IMR-90 (cell line): ENCODE results near the gene CNGB1. TPM values are rescaled to one million over a fixed set of nuclear protein-coding genes. Genes with fewer than 3 reads are reported as not detected.
A peak's percentile ranks its signal among the peaks of the same experiment; 100 is the strongest.

Experiments used
- ATAC-seq: fragments of 200-7000 bp; cut with Tn5 transposase; 2 replicates; pipeline ENCODE4 v1.9.1; 2020; ENCODE audit warnings: low read depth, mild to moderate bottlenecking, moderate library complexity
- BruUV-seq: library from RNA; stranded (reverse); fragments of 400-500 nt; replicated peaks from 2 replicates; lab custom pipeline; 2021; lab: Mats Ljungman, UMichigan
- CTCF ChIA-PET: fragments of 300-600 bp; formaldehyde crosslinking; extraction: SDS; loops from one replicate; lab custom pipeline; 2021; ENCODE audit warnings: antibody characterized with exemption; lab: Yijun Ruan, JAX
- POLR2A ChIA-PET: fragments of 300-600 bp; sonication (Branson Sonifier 250); formaldehyde crosslinking; loops from one replicate; lab custom pipeline; 2022; ENCODE audit warnings: antibody characterized with exemption; ENCODE audit not compliant: unreplicated experiment; lab: Charles Lee
- DNase-seq: peaks from one replicate; pipeline ENCODE4 v3.0.0; 2013
- H2AFZ ChIP-seq: replicated peaks from 2 replicates; pipeline ENCODE3; 2013; ENCODE audit warnings: low read length, mild to moderate bottlenecking; ENCODE audit not compliant: poor library complexity
- H2AK5ac ChIP-seq: 2 replicates; pipeline ENCODE4 v1.6.1; 2013; ENCODE audit warnings: low read depth, low read length, inconsistent platforms
- H2AK9ac ChIP-seq: replicated peaks from 2 replicates; pipeline ENCODE3; 2013; ENCODE audit warnings: mild to moderate bottlenecking, low read depth, low read length, moderate library complexity; ENCODE audit not compliant: poor library complexity
- H2BK120ac ChIP-seq: 2 replicates; pipeline ENCODE4 v1.6.1; 2013; ENCODE audit warnings: low read depth, low read length, inconsistent platforms
- H2BK15ac ChIP-seq: 3 replicates; pipeline ENCODE4 v1.6.1; 2013; ENCODE audit warnings: low read depth, low read length, inconsistent platforms
- H2BK20ac ChIP-seq: 2 replicates; pipeline ENCODE4 v1.6.1; 2013; ENCODE audit warnings: low read depth, mild to moderate bottlenecking, inconsistent platforms, low read length, moderate library complexity
- H2BK5ac ChIP-seq: 2 replicates; pipeline ENCODE4 v1.6.1; 2013; ENCODE audit warnings: mild to moderate bottlenecking, low read depth, low read length, inconsistent platforms; ENCODE audit not compliant: poor library complexity, severe bottlenecking
- H3K14ac ChIP-seq: replicated peaks from 2 replicates; pipeline ENCODE4 v1.6.1; 2013; ENCODE audit warnings: low read depth, low read length, inconsistent platforms
- H3K18ac ChIP-seq: 2 replicates; pipeline ENCODE4 v1.6.1; 2013; ENCODE audit warnings: low read depth, low read length, control low read depth
- H3K23ac ChIP-seq: 2 replicates; pipeline ENCODE4 v1.6.1; 2013; ENCODE audit warnings: low read depth, low read length, inconsistent platforms
- H3K27ac ChIP-seq: 2 replicates; pipeline ENCODE4 v1.5.1; 2013; ENCODE audit warnings: mild to moderate bottlenecking, control low read depth, low read length; ENCODE audit not compliant: insufficient read depth
- H3K27me3 ChIP-seq: 2 replicates; pipeline ENCODE4 v1.6.1; 2013; ENCODE audit warnings: low read length; ENCODE audit not compliant: control insufficient read depth, insufficient read depth
- H3K36me3 ChIP-seq: 2 replicates; pipeline ENCODE4 v1.6.1; 2013; ENCODE audit warnings: low read length, mixed read lengths; ENCODE audit not compliant: control insufficient read depth, insufficient read depth
- H3K4ac ChIP-seq: 2 replicates; pipeline ENCODE4 v1.6.1; 2013; ENCODE audit warnings: low read depth, low read length, inconsistent platforms
- H3K4me1 ChIP-seq: 2 replicates; pipeline ENCODE4 v1.6.1; 2013; ENCODE audit warnings: low read length, mixed read lengths; ENCODE audit not compliant: control insufficient read depth, insufficient read depth
- H3K4me2 ChIP-seq: 2 replicates; pipeline ENCODE4 v1.6.1; 2013; ENCODE audit warnings: low read depth, mild to moderate bottlenecking, control low read depth, low read length, moderate library complexity
- H3K4me3 ChIP-seq: 2 replicates; pipeline ENCODE4 v1.5.1; 2013; ENCODE audit warnings: low read depth, mild to moderate bottlenecking, control low read depth, low read length, moderate library complexity; ENCODE audit not compliant: insufficient read depth
- H3K56ac ChIP-seq: 2 replicates; pipeline ENCODE4 v1.6.1; 2013; ENCODE audit warnings: low read length, inconsistent platforms; ENCODE audit not compliant: insufficient read depth; ENCODE audit errors: extremely low read depth
- H3K79me1 ChIP-seq, 2 experiments: 2 replicates each; pipeline ENCODE4 v1.6.1; 2013; ENCODE audit warnings: low read length in 2 of 2, inconsistent platforms in 1 of 2, low read depth in 1 of 2
- H3K9ac ChIP-seq: 2 replicates; pipeline ENCODE4 v1.6.1; 2013; ENCODE audit warnings: low read depth, low read length, control low read depth
- H3K9me1 ChIP-seq: 2 replicates; pipeline ENCODE4 v1.6.1; 2013; ENCODE audit warnings: low read length, inconsistent platforms; ENCODE audit not compliant: insufficient read depth
- H3K9me3 ChIP-seq: 2 replicates; pipeline ENCODE4 v1.6.1; 2013; ENCODE audit warnings: low read length; ENCODE audit not compliant: control insufficient read depth, insufficient read depth
- H4K20me1 ChIP-seq: 2 replicates; pipeline ENCODE4 v1.6.1; 2013; ENCODE audit warnings: low read length, inconsistent platforms; ENCODE audit not compliant: insufficient read depth
- H4K5ac ChIP-seq: 2 replicates; pipeline ENCODE4 v1.6.1; 2013; ENCODE audit warnings: mild to moderate bottlenecking, low read depth, low read length, control low read depth
- H4K8ac ChIP-seq, 2 experiments: 2 replicates each; pipeline ENCODE4 v1.6.1; 2013; ENCODE audit warnings: low read depth in 2 of 2, low read length in 2 of 2, control low read depth in 1 of 2, inconsistent platforms in 1 of 2
- H4K91ac ChIP-seq: 2 replicates; pipeline ENCODE4 v1.6.1; 2013; ENCODE audit warnings: low read depth, low read length, inconsistent platforms; ENCODE audit not compliant: insufficient read depth
- BHLHE40 ChIP-seq: fragments of 150-350 bp; IDR thresholded peaks from 2 replicates; pipeline ENCODE4 v1.6.1; 2016; ENCODE audit warnings: mild to moderate bottlenecking, low read depth, low read length
- CEBPB ChIP-seq: IDR thresholded peaks from 2 replicates; pipeline ENCODE4 v1.6.1; 2012; ENCODE audit warnings: low read depth, low read length, improper control_type of control experiment
- ELK1 ChIP-seq: fragments of 150-350 bp; IDR thresholded peaks from 2 replicates; pipeline ENCODE4 v1.6.1; 2016; ENCODE audit warnings: low read depth, mild to moderate bottlenecking, low read length, moderate library complexity, borderline replicate concordance
- FOS ChIP-seq: fragments of 150-350 bp; IDR thresholded peaks from 2 replicates; pipeline ENCODE4 v1.6.1; 2016; ENCODE audit warnings: low read depth, low read length
- MAFK ChIP-seq: IDR thresholded peaks from 2 replicates; pipeline ENCODE4 v1.6.1; 2012; ENCODE audit warnings: low read depth, low read length, improper control_type of control experiment
- MXI1 ChIP-seq: IDR thresholded peaks from 2 replicates; pipeline ENCODE4 v1.6.1; 2012; ENCODE audit warnings: low read depth, mild to moderate bottlenecking, low read length, moderate library complexity, borderline replicate concordance
- POLR2A ChIP-seq: IDR thresholded peaks from 2 replicates; pipeline ENCODE4 v1.6.1; 2012; ENCODE audit warnings: mild to moderate bottlenecking, low read depth, low read length
- RFX5 ChIP-seq: IDR thresholded peaks from 2 replicates; pipeline ENCODE4 v1.8.0; 2012; ENCODE audit warnings: low read depth, mild to moderate bottlenecking, low read length, moderate library complexity
- SMC3 ChIP-seq: fragments of 150-350 bp; IDR thresholded peaks from 2 replicates; pipeline ENCODE4 v1.6.1; 2016; ENCODE audit warnings: low read depth, mild to moderate bottlenecking, antibody characterized with exemption, low read length, moderate library complexity
- WGBS, 2 experiments: methylation state at CpG; one replicate each; pipeline versions ENCODE4 v1.1.5 to v1.1.7; 2013; ENCODE audit warnings: missing lambda C conversion rate in 2 of 2; ENCODE audit not compliant: insufficient read length in 1 of 2; ENCODE audit errors: extremely low coverage in 2 of 2; 5-methylcytosine and 5-hydroxymethylcytosine counted together
- dilution Hi-C: fragments of 300-500 bp; cut with HindIII; formaldehyde crosslinking; loops from one replicate; pipeline ENCODE4 v1.14.3; 2018; ENCODE audit warnings: low sequenced_read_pairs; ENCODE audit not compliant: unreplicated experiment
- in situ Hi-C: fragments of 300-500 bp; cut with MboI; formaldehyde crosslinking; loops from 3 replicates; pipeline ENCODE4 v1.14.3; 2019; ENCODE audit warnings: low sequenced_read_pairs, inconsistent platforms, mixed read lengths
- intact Hi-C: fragments of 100-400 bp; cut with micrococcal nuclease; formaldehyde crosslinking; loops from 2 replicates; pipeline ENCODE4 v1.10.0; 2022
- polyA plus RNA-seq, 3 experiments: library from polyadenylated mRNA; depleted of rRNA; stranded (reverse); fragments of >200 nt; gene quantifications; 2 replicates each; pipeline ENCODE4 v1.2.3, GENCODE V29; 2012; ENCODE audit warnings: low replicate concordance in 1 of 3
- total RNA-seq: library from RNA; depleted of rRNA; stranded (reverse); fragments of >200 nt; gene quantifications from 2 replicates; pipeline ENCODE4 v1.2.3, GENCODE V29; 2012
- TF ChIP-seq, protein P1 (sequence below): conservative IDR thresholded peaks from 2 replicates; pipeline ENCODE4 v1.5.1; 2012; ENCODE audit warnings: mild to moderate bottlenecking, low read depth, low read length, improper control_type of control experiment

CNGB1 gene
- total and polyA plus RNA-seq, 2 of the 4 experiments (the other 2 are of a cell fraction), result not detected

DNA sequence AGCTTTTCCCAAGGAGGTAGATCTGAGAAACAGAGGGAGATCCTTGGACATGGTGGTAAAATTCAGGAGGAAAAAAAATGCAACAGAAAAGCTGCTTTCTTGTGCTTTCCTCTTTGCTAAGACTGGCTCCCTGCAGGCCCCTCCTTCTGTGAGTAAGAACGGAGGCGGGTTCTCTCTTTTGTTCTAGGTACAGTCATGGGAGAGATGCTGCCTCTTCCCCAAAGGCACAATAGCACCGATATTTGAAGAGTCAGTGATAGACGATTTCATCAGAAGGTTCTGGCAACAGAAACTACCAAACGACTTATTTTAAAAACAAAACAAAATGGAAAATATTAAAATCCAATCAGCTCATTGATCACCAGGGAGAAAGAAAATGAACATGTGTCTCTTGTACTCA is 136.0 kb downstream of the CNGB1 start:
- no peaks in the 10 kb centered on the region for H4K20me1 ChIP-seq
- no peak overlapping the region for H2BK5ac ChIP-seq
- dilution Hi-C loops, result no loop called here
- no peaks in the 10 kb centered on the region for H3K4me1 ChIP-seq
- H2AK9ac ChIP-seq, result no peak overlapping the region
- CTCF ChIA-PET, result no interaction called here
- 0 out of 2 replicates have a peak, but pooled peaks cover 2% of the 10 kb centered on the region for H3K9me1 ChIP-seq
- H3K9me3 ChIP-seq, result no peaks in the 10 kb centered on the region
- no peak overlapping the region for H2BK15ac ChIP-seq
- no peak overlapping the region for H3K23ac ChIP-seq
- WGBS, 2 experiments, result no CpG with 5 or more reads among the region's 5 CpGs
- no peak overlapping the region for H2BK120ac ChIP-seq
- no peak overlapping the region for H3K14ac ChIP-seq
- H3K36me3 ChIP-seq, result no peaks in the 10 kb centered on the region
- no peak overlapping the region for H4K91ac ChIP-seq
- H3K18ac ChIP-seq, result no peak overlapping the region
- TF ChIP-seq, protein P1, sequence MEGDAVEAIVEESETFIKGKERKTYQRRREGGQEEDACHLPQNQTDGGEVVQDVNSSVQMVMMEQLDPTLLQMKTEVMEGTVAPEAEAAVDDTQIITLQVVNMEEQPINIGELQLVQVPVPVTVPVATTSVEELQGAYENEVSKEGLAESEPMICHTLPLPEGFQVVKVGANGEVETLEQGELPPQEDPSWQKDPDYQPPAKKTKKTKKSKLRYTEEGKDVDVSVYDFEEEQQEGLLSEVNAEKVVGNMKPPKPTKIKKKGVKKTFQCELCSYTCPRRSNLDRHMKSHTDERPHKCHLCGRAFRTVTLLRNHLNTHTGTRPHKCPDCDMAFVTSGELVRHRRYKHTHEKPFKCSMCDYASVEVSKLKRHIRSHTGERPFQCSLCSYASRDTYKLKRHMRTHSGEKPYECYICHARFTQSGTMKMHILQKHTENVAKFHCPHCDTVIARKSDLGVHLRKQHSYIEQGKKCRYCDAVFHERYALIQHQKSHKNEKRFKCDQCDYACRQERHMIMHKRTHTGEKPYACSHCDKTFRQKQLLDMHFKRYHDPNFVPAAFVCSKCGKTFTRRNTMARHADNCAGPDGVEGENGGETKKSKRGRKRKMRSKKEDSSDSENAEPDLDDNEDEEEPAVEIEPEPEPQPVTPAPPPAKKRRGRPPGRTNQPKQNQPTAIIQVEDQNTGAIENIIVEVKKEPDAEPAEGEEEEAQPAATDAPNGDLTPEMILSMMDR, result no peak
- TF ChIP-seq ELK1 (no peak), CEBPB (no peak), BHLHE40 (no peak), MXI1 (no peak), POLR2A (no peak), RFX5 (no peak), SMC3 (no peak), FOS (no peak), MAFK (no peak)
- H3K9ac ChIP-seq, result no peak overlapping the region
- POLR2A ChIA-PET, result no interaction called here
- DNase-seq (peak; percentile 34), ATAC-seq (peak; percentile 68)
- no peak overlapping the region for H4K5ac ChIP-seq
- no peaks in the 10 kb centered on the region for H3K79me1 ChIP-seq
- H3K4me2 ChIP-seq, result no peak overlapping the region
- H3K4me3 ChIP-seq, result no peak overlapping the region
- H4K8ac ChIP-seq, result no peak overlapping the region
- H2AFZ ChIP-seq, result peak overlapping the region; percentile 70
- intact Hi-C loops, result no loop called here
- H3K27ac ChIP-seq, result no peak overlapping the region
- no peak overlapping the region for H3K56ac ChIP-seq
- no peak overlapping the region for H2AK5ac ChIP-seq
- no peak overlapping the region for H3K4ac ChIP-seq
- H3K27me3 ChIP-seq, result peaks cover 6% of the 10 kb centered on the region; the same call in 1 of the 2 replicates
- in situ Hi-C loops, result no loop called here
- BruUV-seq, result no TSS peak
- no peak overlapping the region for H2BK20ac ChIP-seq
